NCI-H69 (cell line): ENCODE data around the gene SPOPL.

Experiments
- DNase-seq: peaks from one replicate; lab custom pipeline; 2025; lab: John Stamatoyannopoulos, UW

SPOPL gene

GRCh38 chr2:138600732-138601457 lies 99.3 kb downstream of the SPOPL start:
- DNase-seq, result no peak

- DNase-seq, result no peak
Observed at GRCh38 chr2:138601458-138602165, 100.0 kb downstream of the SPOPL start.

- peak; percentile 58 for DNase-seq
Observed at GRCh38 chr2:138602166-138602460, 100.5 kb downstream of the SPOPL start.

- DNase-seq, result no peak
Observed at GRCh38 chr2:138607746-138608145, 106.2 kb downstream of the SPOPL start.

GRCh38 chr2:138609446-138609845 lies 107.9 kb downstream of the SPOPL start:
- no peak for DNase-seq

GRCh38 chr2:138610201-138610953 lies 108.8 kb downstream of the SPOPL start:
- DNase-seq, result no peak

- peak; percentile 4 for DNase-seq
Observed at GRCh38 chr2:138615257-138615656, 113.7 kb downstream of the SPOPL start.

- DNase-seq, result no peak
Observed at GRCh38 chr2:138617026-138617425, 115.5 kb downstream of the SPOPL start.

- no peak for DNase-seq
Observed at GRCh38 chr2:138618971-138619370, 117.4 kb downstream of the SPOPL start.

GRCh38 chr2:138620431-138620830 lies 118.9 kb downstream of the SPOPL start:
- no peak for DNase-seq

GRCh38 chr2:138621139-138621538 lies 119.6 kb downstream of the SPOPL start:
- no peak for DNase-seq

- DNase-seq, result no peak
Observed at GRCh38 chr2:138622613-138623012, 121.0 kb downstream of the SPOPL start.
